GM18909 (cell line): ENCODE data around the gene HNRNPA0.

Experiments
- ATAC-seq: cut with Tn5 transposase; IDR thresholded peaks from one replicate; pipeline ENCODE4 v1.9.1; 2021; ENCODE audit warnings: mild to moderate bottlenecking; ENCODE audit not compliant: unreplicated experiment, poor library complexity

HNRNPA0 gene

GRCh38 chr5:137730336-137730735, 23.8 kb downstream of the HNRNPA0 start:
- ATAC-seq, result no peak

GRCh38 chr5:137728048-137728447, 26.1 kb downstream of the HNRNPA0 start:
- no peak for ATAC-seq

GRCh38 chr5:137727623-137728022, 26.5 kb downstream of the HNRNPA0 start:
- ATAC-seq, result no peak

GRCh38 chr5:137724251-137724650, 29.9 kb downstream of the HNRNPA0 start:
- ATAC-seq, result no peak

DNA sequence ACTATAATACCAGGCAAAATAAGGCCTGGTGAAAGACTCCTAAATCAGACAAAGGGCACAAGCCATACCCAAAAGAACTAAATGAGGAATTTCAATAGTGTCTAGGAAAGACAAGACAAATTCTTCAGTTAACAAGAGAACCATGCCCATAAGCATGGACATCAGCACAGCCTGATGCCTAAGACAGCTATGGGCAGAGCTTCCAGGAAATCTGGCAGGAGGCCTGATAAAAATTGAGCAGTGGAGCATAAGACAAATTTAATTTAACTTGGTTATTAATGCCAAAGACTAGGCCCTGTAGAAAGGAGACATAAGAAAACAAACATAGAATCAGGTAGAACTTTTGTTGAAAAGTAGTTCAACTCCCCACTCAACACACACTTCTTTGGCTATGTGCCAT, 35.6 kb downstream of the HNRNPA0 start:
- ATAC-seq, result no peak

DNA sequence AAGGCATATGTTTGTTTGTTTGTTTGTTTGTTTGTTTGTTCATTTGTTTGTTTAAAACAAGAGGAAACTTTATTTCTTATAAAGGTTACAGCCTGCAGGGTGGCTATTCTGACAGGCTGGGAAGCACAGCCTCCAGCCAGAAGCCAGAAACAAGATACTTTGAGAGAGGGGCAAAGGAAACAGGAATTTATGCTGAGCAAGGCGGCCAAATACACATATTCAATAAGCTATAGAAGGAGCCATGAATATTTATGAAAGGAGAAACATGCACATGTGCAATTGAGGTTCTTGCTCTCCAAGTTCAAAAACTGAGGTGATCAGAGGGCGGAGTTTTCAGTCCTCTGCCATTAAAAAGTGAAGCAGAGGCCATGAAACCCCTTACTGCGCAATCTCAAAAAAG, 37.8 kb downstream of the HNRNPA0 start:
- no peak for ATAC-seq

GRCh38 chr5:137715456-137715855, 38.7 kb downstream of the HNRNPA0 start:
- no peak for ATAC-seq

DNA sequence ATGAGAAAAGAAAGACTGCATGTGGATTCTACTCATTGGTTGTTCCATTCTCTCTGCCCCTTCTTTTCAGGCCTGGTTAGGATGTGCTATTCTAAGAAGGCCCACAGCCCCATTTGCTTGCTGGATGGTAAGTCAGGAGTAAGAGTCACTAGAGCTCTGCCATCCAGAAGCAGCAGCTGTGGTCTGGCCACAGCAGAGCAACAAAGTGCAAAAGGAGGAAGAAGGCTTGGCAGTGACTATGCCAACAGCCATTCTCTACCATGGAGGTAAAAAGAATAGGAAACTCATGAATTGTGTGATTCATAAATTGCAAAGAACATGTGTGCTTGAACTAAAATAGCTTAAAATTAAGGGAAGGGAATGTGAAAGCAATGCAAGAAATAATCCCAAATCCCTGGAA, 39.2 kb downstream of the HNRNPA0 start:
- no peak for ATAC-seq

DNA sequence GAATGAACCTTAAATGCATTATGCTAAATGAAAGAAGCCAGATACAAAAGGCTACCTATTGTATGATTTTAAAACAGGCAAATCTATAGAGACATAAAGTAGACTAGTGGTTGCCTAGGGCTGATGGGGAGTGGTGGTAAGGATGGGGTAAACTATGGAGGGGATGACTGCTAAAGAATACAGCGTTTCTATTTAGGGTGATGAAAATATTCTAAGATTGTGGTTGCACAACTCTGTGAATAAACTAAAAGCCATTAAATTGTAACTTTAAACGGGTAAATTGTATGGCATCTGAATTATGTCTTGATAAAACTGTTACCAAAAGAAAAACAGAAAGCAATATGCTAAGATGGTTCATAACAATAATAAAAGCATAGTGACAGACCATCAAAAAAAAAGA, 39.7 kb downstream of the HNRNPA0 start:
- ATAC-seq, result no peak

DNA sequence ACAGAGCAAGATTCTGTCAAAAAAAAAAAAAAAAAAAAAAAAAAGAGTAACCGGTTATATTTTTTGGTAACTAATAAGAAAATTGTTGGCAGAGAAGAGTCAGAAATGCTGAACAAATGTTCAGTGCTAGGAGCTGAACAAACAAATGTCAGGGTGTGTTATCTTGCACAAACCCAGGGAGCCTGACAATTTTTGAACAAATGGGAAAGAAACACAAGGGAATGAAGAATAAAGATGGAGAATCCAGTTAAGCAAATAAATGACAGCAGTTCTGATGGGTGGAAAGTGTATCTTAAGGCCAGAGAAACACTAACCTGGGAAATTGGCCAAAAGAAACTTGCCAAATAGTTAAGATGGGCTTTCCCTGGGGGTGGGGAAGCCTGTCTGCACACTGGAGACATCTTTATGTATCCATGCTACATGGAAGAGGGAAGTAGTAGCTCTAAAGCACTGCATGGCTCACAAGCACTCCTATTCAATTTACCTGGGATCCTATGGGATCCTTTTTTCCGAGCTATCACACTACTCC, 42.0 kb downstream of the HNRNPA0 start:
- no peak for ATAC-seq

GRCh38 chr5:137710086-137710485, 44.1 kb downstream of the HNRNPA0 start:
- no peak for ATAC-seq

GRCh38 chr5:137708796-137709559, 45.2 kb downstream of the HNRNPA0 start:
- no peak for ATAC-seq

- no peak for ATAC-seq
Measured at GRCh38 chr5:137708062-137708461, 46.1 kb downstream of the HNRNPA0 start.

DNA sequence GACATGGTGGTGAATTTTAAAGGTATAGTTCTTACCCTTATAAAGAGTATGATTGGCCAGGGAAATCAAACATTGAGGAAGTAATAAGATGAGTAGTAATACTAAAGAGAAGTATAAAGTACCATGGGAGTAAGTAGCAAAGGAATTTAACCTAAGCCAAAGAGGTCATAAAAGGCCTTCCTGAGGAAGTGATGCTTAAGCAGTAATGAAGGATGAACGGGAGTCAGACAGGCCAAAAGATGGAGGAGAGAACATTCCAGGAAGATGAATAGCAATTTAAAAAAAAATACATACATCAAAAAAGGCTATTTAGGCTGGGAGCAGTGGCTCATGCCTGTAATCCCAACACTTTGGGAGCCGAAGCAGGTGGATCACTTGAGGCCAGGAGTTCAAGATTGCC, 47.3 kb downstream of the HNRNPA0 start:
- no peak for ATAC-seq

- no peak for ATAC-seq
Measured at GRCh38 chr5:137705106-137705505, 49.1 kb downstream of the HNRNPA0 start.

- no peak for ATAC-seq
Measured at GRCh38 chr5:137703565-137703964, 50.6 kb downstream of the HNRNPA0 start.

GRCh38 chr5:137700282-137700680, 53.9 kb downstream of the HNRNPA0 start:
- ATAC-seq, result no peak

- ATAC-seq, result no peak
Measured at GRCh38 chr5:137699336-137700281, 54.6 kb downstream of the HNRNPA0 start.

DNA sequence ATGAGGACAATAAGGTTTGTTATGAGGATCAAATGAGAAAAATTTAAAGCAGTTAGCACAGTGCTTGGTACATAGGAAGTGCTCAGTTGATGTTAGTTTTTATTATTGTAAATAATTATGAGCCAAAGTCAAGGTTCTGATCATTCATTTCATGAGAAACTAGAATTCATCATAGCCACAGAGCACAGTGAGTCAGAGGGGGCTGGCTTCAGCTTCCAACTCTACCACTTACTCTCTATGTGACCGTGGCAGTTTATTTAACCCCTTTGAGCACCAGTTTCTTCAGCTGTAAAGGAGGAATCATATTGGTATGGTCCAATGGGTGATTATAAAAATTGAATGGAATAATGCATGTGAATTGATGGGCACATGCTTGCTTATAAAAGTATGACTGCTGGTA, 57.7 kb downstream of the HNRNPA0 start:
- no peak for ATAC-seq

DNA sequence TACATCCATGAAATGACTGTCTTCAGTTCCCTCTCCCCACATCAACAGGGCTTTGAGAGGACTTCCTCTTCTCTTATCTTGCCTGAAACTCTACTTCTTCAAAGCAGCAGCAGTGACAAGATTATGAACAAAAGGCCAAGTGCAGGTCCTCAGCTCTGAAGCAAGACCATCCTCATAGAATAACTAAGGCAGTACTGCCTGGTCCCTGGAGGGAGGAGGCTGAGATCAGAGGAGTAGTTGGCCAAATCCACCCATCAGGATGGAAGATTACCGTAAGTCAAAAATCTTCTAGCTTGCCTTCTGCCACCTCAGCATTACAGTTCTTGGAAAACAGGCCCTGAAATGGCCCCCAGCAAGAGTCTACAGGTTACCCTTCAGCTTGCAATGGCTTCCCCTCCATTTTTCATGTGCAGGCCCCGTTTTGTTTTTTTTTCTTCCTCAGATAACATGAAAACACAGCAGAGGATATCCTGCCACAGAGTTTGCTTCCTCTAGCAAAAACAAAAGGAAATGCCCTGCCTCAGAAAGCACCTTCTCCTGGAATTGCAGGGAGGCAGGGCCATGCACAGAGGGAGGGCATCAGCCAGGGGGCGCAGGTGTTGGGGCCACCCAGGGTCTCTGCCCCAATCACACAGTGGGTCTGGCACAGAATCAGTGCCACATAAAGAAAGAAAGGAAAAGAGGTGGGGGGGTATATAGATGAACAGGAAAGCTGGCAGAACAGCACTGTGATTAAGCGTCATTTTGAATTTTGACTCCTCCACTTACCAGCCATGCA, 58.3 kb downstream of the HNRNPA0 start:
- no peak for ATAC-seq
